Measurements from ENCODE around the gene OR2F2.

The OR2F2 gene

DNA sequence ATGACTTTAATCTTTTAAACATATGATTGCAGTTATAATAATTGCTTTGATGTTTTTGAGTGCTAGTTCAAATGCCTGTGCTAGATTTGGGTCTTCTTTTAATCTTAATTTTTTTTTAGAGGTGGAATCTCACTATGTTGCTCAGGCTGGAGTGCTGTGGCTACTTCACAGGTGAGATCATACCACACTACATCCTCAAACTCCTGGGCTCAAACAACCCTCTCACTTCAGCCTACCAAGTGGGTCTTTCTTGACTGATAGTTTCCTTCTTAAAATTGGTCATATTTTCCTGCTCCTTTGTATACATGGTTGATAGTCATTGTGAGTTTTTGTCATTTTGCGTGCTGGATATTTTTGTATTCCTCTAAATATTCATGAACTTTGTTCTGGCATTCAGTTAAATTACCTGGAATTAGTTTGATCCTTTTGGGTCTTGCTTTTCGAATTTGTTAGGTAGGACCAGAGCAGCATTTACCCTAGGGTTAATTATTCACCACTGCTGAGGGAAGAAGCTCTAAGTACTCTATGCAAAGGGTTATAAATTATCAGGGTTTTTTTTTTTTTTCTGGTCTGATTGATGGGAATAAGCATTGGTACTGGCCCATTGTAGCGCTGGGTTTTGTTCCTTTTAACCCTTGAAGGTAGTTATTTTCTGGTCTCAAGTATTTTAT, 21.0 kb upstream of the OR2F2 start:
- DNase-seq (ENCODE audit: low read depth, low spot score) = no peak

DNA sequence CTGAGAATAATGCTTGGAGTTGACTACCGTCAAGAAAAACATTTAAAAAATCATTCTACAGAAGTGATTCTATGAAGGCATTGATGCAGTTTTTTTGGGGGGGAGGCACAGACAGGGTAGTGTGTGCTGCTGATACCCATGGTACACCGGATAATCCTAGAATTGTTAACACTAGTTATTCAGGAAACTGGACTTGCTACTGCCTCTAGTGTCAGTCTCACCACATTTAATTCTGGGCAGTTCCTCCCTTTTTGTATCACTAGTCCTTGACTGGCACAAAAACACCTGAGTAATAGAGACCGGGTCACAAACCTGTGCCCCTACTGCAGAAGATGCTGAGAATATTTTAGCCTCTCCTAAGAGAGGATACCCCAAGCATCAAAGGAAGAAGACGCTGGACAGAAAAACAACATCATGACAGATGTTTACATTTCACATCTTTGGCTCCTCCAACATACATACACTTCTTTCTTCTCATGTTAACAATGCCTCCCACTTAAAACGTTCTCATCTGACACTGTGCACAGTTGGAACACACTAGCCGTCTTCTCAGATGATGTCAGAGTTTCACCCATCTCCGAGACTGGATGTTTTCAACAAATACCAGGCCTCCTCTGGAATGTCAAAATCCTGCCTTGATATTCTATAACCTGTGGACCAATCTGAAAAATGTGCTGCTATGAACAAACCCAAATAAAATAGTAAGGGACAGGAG, 19.9 kb upstream of the OR2F2 start:
- no peak for DNase-seq (ENCODE audit: low read depth, low spot score)

DNA sequence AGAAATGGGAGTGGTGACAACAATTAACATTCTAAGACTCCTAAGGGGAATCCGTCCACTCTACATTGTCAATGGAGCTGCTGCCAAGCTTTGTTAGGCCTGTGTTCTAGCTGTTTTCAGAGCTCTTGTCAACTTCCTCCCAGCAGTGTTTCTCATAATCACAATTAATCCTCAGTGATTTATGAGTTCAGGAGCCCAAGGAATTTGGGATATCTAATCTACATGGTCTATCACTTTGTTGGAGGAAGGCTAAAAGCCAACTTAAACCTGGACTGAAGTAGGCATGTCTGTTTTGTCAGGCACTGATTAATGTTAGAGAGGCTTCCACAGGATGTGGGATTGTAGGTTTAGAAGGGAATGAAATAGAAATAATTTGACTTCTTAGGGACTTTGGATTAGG, 10.2 kb upstream of the OR2F2 start:
- DNase-seq (ENCODE audit: low read depth, low spot score) = no peak

DNA sequence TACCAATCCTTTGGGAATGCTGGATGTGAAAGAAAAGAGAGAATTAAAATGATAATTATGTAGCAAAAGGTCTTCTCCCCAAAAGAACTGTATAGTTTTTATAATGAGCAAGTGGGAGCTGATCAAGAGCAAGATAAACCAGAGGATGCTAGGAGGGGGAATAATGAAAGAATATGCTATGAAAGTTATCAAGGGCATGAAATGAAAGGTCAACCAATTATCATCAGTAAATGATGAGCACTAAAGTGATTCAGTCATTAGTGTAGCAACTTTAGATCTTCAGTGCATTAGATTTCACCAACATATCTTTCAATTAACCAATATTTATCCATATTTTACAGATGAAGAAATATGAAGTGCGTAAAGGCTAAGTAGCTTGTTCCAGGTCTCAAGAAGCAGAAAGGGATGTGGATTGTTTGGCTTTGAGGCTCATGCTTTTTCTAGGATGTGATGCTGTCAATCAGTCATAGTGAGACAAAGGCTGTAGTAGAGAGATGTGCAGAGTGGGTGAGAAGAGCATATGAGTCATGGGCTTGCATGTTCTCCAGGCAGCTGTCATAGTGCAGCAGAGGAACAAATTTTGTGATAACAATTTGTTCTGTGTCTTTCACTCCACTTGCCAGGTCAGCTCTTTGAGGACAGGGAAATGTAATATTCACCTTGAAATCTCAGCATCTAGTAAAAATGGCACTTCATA, 5.7 kb upstream of the OR2F2 start:
- no peak for DNase-seq (ENCODE audit: low read depth, low spot score)

DNA sequence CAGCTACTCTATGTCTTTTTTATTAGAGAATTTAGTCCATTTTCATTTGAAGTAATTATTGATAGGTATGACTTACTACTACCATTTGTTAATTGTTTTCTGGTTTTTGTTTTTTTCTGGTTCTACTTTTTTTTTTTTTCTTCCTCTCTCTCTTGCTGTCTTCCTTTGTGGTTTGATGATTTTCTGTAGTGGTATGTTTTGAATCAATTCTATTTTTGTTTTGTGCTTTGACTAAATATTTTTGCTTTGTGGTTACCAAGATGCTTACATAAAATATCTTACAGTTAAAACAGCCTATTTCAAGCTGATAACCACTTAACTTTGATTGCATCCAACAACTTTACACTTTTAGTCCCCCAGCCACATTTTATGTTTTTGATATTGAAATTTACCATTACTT, 3.3 kb upstream of the OR2F2 start:
- DNase-seq (ENCODE audit: low read depth, low spot score) = no peak

DNA sequence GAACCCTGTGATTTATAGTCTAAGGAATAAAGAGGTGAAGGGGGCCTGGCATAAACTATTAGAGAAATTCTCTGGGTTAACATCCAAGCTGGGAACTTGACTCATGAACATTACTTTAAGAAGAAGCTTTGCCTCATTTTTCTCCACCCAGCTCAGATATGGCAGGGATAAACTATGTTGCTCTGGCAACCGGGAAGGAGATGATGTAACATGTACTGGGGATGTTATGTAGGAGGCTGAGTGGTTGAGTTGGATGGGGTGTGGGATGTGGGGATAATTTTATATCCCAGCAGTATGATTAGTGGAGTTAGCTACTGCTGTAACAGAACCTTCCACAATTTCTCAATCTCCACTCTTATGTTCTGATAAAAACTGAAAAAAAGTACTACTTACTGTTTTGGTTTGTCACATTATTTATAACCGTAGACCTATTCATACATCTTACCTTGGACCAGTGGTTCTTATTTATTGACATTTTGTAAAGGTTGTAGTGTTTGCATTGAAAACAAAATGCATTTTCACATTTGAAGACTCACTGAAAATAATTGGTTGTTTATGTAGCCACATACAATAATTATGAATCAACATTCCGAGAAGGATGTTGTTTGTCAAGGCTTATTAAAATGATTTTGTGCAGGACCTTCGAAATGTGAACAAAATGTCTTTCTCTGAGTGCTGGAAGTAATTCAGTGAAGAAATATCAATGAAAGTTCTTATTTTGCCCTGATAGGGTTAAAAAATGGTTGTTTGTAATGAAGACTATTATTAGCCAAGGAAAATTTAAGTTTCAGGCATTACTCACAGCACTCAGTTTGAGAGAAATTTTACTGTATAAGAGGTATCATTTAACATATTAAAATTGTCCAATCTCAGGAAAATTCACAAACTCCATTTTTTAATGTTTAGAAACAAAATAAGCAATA, 1.3 kb downstream of the OR2F2 start:
- DNase-seq (ENCODE audit: low read depth, low spot score) = peak; percentile 9

DNA sequence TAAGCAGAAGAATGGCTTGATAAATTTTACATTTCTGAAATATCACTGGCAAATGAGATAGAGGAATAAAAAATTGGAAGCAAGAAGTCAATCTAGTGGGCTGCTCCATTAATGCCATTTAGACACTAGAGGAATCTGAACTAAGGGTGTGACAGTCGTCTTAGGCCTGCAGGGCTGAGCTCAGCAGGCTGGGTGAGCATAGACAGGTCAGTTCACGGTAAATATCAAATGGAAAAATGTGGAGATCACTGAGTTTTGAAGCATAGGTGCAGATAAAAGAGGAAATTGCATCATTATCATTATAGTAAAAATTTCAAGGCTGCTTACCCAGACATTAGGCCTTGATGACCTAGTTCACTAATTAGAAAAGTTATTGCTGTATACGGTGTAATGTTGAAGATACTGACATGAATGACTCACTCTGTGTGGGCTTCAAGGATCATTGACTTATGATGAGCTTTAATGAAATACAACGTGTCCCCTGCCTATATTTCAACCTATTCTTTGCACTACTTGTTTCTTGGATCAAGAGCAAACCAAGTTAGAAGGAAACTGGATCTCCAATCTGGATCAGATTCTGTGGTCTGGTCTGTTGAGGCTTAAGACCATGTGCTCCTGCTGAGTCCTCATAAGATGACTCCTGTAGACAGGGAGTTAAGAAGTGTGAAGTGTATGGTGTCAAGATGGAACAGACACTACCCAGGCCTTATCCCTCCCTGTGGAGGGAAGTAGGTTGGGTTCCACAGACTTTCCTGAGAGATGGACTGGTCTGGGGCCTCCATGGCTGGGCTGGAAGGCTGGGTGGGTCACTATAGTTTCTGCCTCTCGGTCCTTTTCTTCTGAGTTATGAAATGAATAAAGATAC, 3.6 kb downstream of the OR2F2 start:
- no peak for DNase-seq (ENCODE audit: low read depth, low spot score)

DNA sequence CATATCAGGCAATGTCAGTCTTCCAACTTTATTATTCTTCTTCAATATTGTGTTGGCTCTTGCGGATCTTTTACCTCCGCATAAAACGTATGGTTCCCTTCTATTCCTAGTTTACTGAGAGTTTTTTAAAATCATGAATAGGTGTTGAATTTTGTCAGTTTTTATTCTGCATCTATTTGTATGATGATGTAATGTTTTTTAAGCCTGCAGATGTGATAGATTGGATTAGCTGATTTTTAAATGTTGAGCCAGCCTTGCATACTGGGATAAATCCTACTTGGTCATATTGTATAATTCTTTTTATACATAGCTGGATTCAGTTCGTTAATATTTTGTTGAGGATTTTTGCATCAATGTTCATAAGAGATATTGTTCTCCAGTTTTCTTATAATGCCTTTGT, 10.4 kb downstream of the OR2F2 start:
- DNase-seq (ENCODE audit: low read depth, low spot score) = no peak

DNA sequence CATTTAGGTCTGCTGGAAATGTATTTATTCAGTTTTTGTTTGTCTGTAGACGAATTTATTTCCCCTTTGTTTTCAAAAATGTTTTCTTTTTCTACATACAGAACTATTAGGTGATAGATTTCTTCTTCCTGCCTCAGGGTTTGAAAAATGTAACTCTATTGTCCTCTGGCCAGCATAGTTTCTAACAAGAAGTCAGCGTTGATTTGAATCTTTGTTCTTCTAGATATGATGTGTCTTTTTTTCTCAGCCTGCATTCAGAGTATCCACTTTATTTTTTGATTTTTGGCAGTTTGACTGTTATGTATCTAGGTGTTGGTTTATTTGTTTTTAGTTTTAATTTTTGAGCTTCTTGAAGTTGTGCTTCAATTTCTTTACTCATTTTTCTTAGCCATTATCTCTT, 12.1 kb downstream of the OR2F2 start:
- DNase-seq (ENCODE audit: low read depth, low spot score) = no peak

DNA sequence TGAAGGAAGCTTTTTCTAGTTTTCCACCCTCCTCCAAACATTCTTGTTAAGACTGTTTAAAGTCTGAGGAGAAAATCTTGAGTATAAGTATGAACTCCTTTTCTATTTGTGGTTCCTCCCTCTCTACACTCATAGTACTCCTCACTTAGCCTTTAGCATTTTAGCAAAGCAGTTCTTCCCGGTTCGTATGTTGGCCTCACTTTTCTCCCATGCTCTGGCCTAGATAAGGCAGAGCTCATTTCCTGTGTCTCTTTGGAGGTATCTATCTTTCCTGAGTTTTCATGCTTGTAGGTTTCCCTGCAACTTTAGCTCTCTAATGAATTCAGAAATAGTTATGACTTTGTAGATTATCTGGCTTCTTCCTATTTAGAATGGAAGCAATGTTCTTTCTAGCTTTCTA, 13.7 kb downstream of the OR2F2 start:
- no peak for DNase-seq (ENCODE audit: low read depth, low spot score)

DNA sequence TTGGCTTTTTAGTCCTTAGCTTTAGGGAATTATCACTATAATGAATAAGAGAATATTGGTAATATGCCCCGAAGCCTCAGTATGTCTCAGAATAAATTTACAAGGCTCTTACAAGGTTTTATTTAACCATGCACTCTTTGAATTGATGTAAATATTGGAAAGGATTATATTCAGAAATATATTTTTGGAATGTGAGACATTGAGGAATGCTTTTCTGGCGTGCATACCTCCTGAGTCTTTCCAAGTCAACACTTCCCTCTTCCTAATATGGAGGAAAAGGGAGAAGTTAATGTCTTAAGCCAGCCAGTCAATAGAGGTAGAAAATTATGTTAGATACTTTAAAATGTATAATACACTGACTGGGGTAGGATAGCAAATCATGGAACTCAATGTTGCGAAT, 18.4 kb downstream of the OR2F2 start:
- DNase-seq (ENCODE audit: low read depth, low spot score) = no peak

DNA sequence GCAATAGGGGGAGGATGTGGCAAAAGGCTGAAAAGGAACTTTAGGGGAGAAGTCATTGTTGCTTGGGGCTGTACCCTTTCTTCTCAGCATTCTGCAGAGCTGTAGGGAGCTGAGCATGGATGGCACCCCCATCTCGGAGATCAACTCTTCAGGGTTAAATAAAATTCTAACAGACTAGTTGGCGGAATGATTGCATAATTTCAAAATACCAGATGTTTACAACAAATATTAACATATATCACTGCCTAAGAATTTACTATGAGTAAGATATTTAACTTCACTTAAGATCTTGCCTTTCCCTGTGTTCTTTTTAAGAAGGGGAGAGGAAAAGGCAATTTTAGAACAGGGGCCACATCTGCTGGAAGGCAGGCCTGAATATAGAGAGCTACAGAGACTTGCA, 19.1 kb downstream of the OR2F2 start:
- DNase-seq (ENCODE audit: low read depth, low spot score) = no peak

DNA sequence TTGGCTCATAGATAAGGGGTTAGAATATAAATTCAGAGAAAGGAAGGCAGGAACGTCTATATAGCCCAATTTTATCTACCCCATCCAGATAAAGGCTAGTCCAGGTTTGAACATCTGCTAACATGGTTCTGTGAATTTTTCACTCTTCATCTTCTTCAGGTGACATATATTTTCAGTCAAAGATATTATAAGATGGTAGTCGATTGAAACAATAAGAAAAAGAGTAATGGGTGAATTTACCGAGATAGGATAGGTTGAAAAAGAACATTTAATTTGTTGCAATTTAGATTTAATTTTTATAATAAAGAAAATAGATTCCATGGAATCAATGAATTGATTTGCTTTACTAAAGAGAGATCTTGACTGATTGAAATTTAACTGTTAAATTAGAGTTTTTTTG, 19.5 kb downstream of the OR2F2 start, which contains the start of gene OR2F1:
Gene OR2F1 (plus strand): TSS at position 301 of the 400 bp plus-strand sequence. CDS start 5,127 bp downstream, outside the sequence.
- DNase-seq (ENCODE audit: low read depth, low spot score) = no peak

DNA sequence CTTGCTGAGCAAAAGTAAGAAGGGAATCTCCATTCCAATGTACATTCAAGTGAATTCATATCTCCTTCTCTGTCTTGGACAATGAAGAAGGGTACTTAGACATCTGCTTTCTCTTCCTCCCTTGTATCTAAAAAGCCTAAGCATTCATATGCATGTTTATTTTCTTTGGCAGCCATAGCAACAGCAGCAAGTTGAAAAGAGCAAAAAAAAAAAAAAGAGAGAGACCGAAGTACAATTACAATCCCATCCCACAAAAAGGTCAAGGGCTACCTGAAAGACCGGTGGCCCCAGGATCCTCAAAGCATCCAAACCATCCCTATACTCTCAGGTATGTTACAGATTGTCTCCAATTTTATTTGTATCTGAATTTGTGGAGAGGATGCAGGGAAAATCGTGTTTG, 23.7 kb downstream of the OR2F2 start:
- DNase-seq (ENCODE audit: low read depth, low spot score) = no peak

DNA sequence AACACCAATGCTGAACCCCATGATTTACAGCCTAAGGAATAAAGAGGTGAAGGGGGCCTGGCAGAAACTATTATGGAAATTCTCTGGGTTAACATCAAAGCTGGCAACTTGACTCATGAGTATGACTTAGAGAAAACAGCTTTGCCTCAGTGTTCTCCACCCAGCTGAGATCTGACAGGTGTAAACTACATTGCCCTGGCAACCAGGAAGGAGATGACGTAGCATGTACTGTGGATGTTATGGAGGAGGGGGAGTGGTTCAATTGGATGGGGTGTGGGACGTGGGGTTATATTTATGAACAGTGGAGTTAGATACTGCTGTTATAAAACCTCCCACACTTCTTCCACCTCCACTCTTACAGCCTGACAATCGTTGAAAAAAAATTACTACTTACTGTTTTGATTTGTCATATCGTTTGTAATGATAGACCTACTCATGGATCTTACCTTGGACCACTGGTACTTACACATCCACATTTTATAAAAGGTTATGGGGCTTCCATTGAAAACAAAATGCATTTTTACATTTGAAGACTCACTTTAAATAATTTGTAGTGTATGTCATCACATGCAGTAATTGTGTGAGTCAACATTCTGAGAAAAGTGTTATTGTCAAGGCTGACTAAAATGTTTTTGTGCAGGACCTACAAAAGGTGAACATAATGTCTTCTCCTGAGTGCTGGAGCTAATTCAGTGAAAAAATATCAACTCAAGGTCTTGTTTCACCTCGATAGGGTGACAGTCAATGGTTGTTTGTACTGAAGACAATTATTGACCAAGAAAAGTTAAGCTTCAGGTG, 26.0 kb downstream of the OR2F2 start:
- DNase-seq (ENCODE audit: low read depth, low spot score) = no peak

DNA sequence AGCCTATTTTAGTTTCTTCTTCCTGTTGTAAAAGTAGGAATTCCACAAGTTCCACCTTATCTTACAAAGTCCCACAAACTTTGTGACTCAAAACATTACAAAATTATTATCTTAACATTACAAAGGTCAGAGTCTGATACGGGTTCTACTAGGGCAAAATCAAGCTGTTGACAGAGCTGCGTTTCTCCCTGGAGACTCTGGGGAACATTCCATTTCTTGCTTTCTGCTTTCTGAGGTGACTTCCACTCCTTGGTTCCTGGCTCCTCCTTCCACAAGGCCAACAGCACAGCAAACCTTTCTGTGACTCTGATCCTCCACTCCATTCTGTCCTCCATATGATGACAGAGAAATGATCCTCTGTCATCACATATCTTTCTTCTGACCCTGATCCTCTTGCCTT, 30.2 kb downstream of the OR2F2 start:
- no peak for DNase-seq (ENCODE audit: low read depth, low spot score)

DNA sequence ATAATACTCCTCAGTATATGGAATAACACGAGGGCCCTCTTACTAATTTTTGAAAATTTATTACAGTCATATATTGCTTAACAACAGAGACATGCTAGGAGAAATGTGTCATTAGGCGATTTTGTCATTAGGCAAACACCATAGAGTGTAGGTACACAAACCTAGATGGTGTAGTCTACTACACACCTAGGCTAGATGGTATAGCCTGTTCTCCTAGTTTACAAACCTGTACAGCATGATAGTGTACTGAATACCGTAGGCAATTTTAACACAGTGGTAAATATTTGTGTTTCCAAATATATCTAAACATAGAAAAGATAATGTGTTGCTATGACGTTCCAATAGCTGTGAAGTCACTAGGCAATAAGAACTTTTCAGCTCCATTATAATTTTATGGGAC, 32.4 kb downstream of the OR2F2 start:
- no peak for DNase-seq (ENCODE audit: low read depth, low spot score)

DNA sequence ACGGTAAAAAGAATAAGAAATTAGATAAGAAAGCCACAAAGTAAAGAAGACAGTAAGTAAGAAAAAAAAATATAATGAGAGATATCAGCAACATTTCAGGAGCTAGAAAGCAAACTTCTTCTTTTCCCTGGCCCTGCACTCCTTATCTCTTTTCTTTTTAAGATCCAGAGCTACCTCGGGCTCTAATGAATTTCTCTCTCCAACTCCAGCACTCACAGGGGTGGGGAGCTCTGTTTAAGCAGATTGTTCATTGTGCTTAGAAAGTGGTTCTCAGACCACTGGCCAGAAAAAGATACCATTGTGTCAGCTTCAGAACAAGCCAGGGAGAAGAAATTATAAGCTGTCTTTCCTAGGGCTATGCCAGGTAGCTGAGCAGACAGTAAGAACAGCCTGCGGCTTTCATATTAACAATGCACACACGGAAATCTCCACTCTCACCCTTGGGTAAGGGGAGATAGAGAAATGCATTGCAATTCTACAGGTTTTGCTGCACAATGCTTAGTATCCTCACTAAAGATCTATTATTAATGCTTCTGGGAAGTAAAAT, 38.9 kb downstream of the OR2F2 start:
- no peak for DNase-seq (ENCODE audit: low read depth, low spot score)

DNA sequence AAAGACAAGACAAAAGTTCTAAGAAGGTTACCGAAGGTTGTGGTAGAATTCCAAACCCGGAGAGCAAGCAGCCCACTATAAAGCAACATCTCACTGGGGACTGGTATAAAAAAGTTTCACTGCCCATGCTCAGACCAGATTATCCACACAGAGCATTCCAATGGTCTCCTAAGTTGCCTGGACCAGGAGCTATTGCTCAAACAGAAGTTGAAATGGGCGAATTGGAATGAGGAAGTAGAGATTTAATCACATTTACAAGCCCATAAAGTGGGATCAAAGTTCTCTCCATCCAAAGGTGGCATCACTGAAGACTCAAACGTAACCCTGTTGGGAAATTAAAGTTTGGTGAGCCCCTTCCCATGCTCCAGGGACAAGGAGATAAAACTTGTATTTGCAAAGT, 39.4 kb downstream of the OR2F2 start:
- DNase-seq (ENCODE audit: low read depth, low spot score) = no peak

DNA sequence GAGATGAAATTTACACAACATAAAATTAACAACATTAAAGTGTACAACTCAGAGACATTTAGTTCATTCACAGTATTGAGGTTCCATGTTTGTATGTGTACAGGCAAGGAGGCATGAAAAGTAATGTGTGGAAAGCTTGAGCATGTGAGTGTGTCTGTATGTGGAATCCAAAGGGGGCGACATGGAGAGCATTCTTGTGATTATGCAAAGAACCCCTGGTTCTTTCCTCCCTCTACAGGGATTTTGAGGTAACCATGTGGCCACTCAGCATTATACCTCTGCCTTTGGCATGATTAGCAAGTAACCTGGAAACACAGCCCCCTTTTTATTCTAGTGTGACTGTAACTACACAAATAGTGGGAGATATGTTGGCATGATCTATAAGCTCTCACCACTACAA, 40.6 kb downstream of the OR2F2 start:
- no peak for DNase-seq (ENCODE audit: low read depth, low spot score)
